LNCaP clone FGC (cell line): Measurements from ENCODE around the gene RAPGEF2.

Experiments used
- DNase-seq: peaks from one replicate; pipeline ENCODE4 v3.0.0-alpha.2; 2011; ENCODE audit warnings: low read depth
- H3K4me3 ChIP-seq: 2 replicates; pipeline ENCODE4 v1.5.1; 2011; ENCODE audit warnings: mild to moderate bottlenecking, low read depth, low read length, control low read depth
- TF ChIP-seq, protein P1 (sequence below): IDR thresholded peaks from 2 replicates; pipeline ENCODE4 v1.5.1; 2012; ENCODE audit warnings: mild to moderate bottlenecking; ENCODE audit not compliant: control insufficient read depth, insufficient read depth; ENCODE audit errors: extremely low read depth

The RAPGEF2 gene

GRCh38 chr4:159283696-159284095 lies 180.8 kb downstream of the RAPGEF2 start:
- no peak for DNase-seq
- no peak overlapping the region for H3K4me3 ChIP-seq
- TF ChIP-seq, protein P1, sequence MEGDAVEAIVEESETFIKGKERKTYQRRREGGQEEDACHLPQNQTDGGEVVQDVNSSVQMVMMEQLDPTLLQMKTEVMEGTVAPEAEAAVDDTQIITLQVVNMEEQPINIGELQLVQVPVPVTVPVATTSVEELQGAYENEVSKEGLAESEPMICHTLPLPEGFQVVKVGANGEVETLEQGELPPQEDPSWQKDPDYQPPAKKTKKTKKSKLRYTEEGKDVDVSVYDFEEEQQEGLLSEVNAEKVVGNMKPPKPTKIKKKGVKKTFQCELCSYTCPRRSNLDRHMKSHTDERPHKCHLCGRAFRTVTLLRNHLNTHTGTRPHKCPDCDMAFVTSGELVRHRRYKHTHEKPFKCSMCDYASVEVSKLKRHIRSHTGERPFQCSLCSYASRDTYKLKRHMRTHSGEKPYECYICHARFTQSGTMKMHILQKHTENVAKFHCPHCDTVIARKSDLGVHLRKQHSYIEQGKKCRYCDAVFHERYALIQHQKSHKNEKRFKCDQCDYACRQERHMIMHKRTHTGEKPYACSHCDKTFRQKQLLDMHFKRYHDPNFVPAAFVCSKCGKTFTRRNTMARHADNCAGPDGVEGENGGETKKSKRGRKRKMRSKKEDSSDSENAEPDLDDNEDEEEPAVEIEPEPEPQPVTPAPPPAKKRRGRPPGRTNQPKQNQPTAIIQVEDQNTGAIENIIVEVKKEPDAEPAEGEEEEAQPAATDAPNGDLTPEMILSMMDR, result no peak

DNA sequence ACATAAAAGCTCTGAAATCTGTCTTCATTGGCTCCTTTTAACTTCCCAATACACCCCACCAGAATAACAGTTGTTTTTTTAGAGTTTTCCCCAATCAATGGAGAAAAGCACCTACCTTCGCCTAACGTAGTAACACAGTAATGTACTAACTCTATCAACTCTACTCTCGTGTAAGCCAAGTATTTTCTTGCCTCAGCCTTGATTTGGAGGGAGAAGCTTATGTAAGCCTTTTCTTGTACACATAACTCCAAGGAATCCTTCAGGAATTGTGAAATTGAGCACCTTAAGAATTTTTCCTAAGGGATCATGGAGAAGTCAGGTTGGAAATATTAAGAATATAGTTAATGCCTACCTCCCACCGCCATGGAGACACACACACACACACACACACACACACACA lies 181.2 kb downstream of the RAPGEF2 start:
- H3K4me3 ChIP-seq, result no peak overlapping the region
- TF ChIP-seq, protein P1, result no peak
- DNase-seq, result no peak

- TF ChIP-seq, protein P1, result no peak
- no peak for DNase-seq
- H3K4me3 ChIP-seq, result no peak overlapping the region
Measured at GRCh38 chr4:159284733-159285132, 181.9 kb downstream of the RAPGEF2 start.

- TF ChIP-seq, protein P1, result no peak
- no peak overlapping the region for H3K4me3 ChIP-seq
- no peak for DNase-seq
Measured at GRCh38 chr4:159287767-159288166, 184.9 kb downstream of the RAPGEF2 start.

DNA sequence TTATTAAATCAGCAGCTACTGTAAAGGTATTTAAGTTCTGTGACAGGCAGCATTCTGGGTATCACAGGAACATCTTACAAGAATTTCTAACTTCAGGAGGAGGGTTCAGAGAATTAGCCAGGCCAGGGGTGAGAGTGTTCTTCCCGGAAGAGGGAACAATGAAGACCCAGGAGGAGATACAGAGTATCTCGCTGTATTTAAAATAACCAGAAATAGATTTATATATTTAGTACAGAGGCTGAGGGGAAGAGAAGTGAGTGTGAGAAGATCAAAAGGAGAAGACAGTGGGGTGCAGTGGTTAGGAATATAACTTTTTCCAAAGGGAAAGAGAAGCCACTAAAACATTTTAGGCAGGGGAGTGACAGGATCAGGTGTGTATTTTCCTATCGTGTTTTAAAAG lies 186.8 kb downstream of the RAPGEF2 start:
- TF ChIP-seq, protein P1, result no peak
- H3K4me3 ChIP-seq, result no peak overlapping the region
- DNase-seq, result no peak

DNA sequence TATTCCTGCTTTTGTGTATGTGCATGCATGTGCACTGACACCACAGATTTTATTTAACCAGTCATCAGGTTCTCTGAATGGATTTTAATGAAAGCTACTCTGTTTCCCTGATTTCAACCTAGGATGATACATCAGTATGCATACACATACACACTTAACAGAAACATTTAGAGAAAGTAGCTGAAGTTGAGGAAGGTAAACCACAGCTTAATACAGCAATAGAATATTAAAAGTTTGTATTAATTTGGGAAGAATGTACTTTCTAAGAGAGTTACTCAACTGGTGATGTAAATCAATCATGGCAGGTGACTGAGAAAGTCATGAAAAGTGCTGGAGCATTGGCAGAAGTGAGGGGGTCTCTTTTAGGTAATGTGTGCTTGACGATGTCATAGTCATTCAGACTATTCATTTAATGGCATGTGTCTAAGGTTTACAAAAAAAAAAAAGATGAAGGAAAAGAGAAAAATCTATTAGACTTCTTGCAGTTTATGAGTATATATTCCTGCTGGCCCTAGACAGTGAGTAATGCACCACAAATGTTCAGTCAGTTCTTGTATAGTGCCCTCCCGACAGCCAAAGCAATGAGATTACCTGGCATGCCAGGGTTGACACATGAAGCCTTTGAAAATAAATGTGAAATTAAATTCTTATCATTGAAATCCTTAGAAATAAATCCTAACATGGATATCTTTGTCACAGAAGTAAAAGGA lies 187.6 kb downstream of the RAPGEF2 start:
- no peak overlapping the region for H3K4me3 ChIP-seq
- TF ChIP-seq, protein P1, result no peak
- DNase-seq, result no peak

DNA sequence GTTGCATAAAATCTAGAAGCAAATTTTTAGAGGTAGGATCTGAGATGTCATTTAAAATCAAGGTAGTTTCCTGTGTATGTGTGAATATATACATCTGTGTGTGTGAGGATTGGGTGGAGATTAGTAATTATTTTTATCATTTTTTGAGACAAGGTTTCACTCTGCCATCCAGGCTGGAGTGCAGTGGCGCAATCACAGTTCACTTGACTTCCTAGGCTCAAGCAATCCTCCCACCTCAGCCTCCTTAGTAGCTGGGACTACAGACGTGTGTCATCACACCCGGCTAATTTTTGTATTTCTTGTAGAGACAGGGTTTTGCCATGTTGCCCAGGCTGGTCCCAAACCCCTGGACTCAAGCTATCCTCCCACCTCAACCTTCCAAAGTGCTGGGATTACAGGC lies 188.3 kb downstream of the RAPGEF2 start:
- no peak overlapping the region for H3K4me3 ChIP-seq
- DNase-seq, result no peak
- TF ChIP-seq, protein P1, result no peak
